A673 (cell line): ENCODE data around the gene ADK.

Experiments
- EZH2 ChIP-seq: fragments of 200-600 bp; sonication (generic); IDR thresholded peaks from 2 replicates; pipeline ENCODE4 v1.6.1; 2017; ENCODE audit warnings: borderline replicate concordance, low read depth, mild to moderate bottlenecking, mixed read lengths, antibody characterized with exemption, low read length; ENCODE audit not compliant: poor library complexity, severe bottlenecking
- TF ChIP-seq, protein P1 (sequence below): fragments of 300-800, 200-600 bp; sonication (generic); conservative IDR thresholded peaks from 2 replicates; pipeline ENCODE4 v1.5.1; 2017; ENCODE audit warnings: low read depth, mild to moderate bottlenecking, antibody characterized with exemption, low read length, moderate library complexity, mixed read lengths

DNA sequence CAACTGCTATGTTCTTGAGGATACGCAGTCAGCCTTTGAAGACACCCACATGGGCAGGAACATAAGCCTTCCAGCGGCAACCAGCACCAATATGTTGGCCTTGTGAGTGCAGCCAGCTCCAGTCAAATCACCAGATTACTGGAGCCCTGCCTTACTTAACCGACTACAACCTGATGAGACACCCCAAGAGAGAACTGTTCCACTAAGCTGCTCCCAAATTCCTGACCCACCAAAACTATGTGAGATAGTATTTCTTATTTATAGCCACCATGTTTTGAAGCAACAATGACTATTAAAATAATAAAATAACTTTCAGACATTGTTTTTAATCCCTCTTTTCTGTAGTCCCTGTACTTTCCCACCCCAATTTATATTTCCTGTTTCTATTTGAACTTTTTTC lies 179.6 kb downstream of the ADK start:
- TF ChIP-seq, protein P1, sequence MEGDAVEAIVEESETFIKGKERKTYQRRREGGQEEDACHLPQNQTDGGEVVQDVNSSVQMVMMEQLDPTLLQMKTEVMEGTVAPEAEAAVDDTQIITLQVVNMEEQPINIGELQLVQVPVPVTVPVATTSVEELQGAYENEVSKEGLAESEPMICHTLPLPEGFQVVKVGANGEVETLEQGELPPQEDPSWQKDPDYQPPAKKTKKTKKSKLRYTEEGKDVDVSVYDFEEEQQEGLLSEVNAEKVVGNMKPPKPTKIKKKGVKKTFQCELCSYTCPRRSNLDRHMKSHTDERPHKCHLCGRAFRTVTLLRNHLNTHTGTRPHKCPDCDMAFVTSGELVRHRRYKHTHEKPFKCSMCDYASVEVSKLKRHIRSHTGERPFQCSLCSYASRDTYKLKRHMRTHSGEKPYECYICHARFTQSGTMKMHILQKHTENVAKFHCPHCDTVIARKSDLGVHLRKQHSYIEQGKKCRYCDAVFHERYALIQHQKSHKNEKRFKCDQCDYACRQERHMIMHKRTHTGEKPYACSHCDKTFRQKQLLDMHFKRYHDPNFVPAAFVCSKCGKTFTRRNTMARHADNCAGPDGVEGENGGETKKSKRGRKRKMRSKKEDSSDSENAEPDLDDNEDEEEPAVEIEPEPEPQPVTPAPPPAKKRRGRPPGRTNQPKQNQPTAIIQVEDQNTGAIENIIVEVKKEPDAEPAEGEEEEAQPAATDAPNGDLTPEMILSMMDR, result no peak
- TF ChIP-seq EZH2, result no peak
